Spinal cord (tissue), 10 donors: ENCODE data around the gene PRUNE2. TPM values are rescaled to one million over a fixed set of nuclear protein-coding genes. Genes with fewer than 3 reads are reported as not detected.

Experiments
- DNase-seq, 6 donors: peaks; one replicate each; pipeline versions ENCODE4 v3.0.0 to v3.0.0-alpha.2; 2013 to 2015; ENCODE audit warnings: low spot score in 6 of 6, low read depth in 4 of 6
- H3K27ac ChIP-seq: one replicate; pipeline ENCODE4 v1.5.1; 2013; ENCODE audit warnings: low read depth, low read length, control low read depth
- H3K27me3 ChIP-seq: one replicate; pipeline ENCODE4 v1.6.1; 2013; ENCODE audit warnings: low read length; ENCODE audit not compliant: control insufficient read depth, insufficient read depth
- H3K36me3 ChIP-seq: one replicate; pipeline ENCODE4 v1.6.1; 2013; ENCODE audit warnings: low read length; ENCODE audit not compliant: control insufficient read depth, insufficient read depth
- H3K4me1 ChIP-seq: one replicate; pipeline ENCODE4 v1.6.1; 2013; ENCODE audit warnings: low read length; ENCODE audit not compliant: control insufficient read depth, insufficient read depth
- H3K4me3 ChIP-seq: one replicate; pipeline ENCODE4 v1.5.1; 2013; ENCODE audit warnings: low read depth, low read length, control low read depth
- H3K9me3 ChIP-seq: one replicate; pipeline ENCODE4 v1.6.1; 2013; ENCODE audit warnings: low read length; ENCODE audit not compliant: control insufficient read depth, insufficient read depth
- WGBS: methylation state at CpG from one replicate; pipeline ENCODE4 v1.1.5; 2013; ENCODE audit warnings: missing lambda C conversion rate; ENCODE audit not compliant: insufficient coverage; 5-methylcytosine and 5-hydroxymethylcytosine counted together
- polyA plus RNA-seq, 2 donors: library from polyadenylated mRNA; unstranded; fragments of 120-200 nt; gene quantifications; one replicate each; pipeline ENCODE4 v1.2.1, GENCODE V29; 2013; ENCODE audit not compliant: insufficient read length in 2 of 2
- total RNA-seq, 2 donors: library from RNA; depleted of rRNA in 1 of 2; stranded (reverse); fragments of 120-200 nt in 1 of 2; fragments of >200 nt in 1 of 2; gene quantifications; one replicate each; pipeline versions ENCODE4 v1.2.3 to v1.2.4, GENCODE V29; 2013 to 2014
- donor health status: healthy.

PRUNE2 gene
- total and polyA plus RNA-seq, 4 donors = 19.7 to 166 (median 50.7) TPM

- Histone ChIP-seq H3K4me3 (no peak overlapping the region), H3K36me3 (no peaks in the 10 kb centered on the region), H3K4me1 (no peaks in the 10 kb centered on the region), H3K9me3 (no peaks in the 10 kb centered on the region), H3K27ac (no peak overlapping the region), H3K27me3 (no peaks in the 10 kb centered on the region)
- no peak for DNase-seq
- 87% methylated on average over 10 of the region's 11 CpGs for WGBS
Measured at GRCh38 chr9:76787677-76788076, 118.2 kb downstream of the PRUNE2 start.

GRCh38 chr9:76785501-76785900, 120.4 kb downstream of the PRUNE2 start:
- no peak overlapping the region for H3K27ac ChIP-seq
- no peaks in the 10 kb centered on the region for H3K4me1 ChIP-seq
- no peaks in the 10 kb centered on the region for H3K9me3 ChIP-seq
- DNase-seq = no peak
- no CpG with 5 or more reads among the region's 1 CpG for WGBS
- H3K27me3 ChIP-seq = no peaks in the 10 kb centered on the region
- H3K36me3 ChIP-seq = no peaks in the 10 kb centered on the region
- H3K4me3 ChIP-seq = no peak overlapping the region

GRCh38 chr9:76784881-76785280, 121.0 kb downstream of the PRUNE2 start:
- no peaks in the 10 kb centered on the region for H3K9me3 ChIP-seq
- no peaks in the 10 kb centered on the region for H3K27me3 ChIP-seq
- no peaks in the 10 kb centered on the region for H3K4me1 ChIP-seq
- H3K4me3 ChIP-seq = no peak overlapping the region
- H3K36me3 ChIP-seq = no peaks in the 10 kb centered on the region
- no peak overlapping the region for H3K27ac ChIP-seq
- DNase-seq = no peak

GRCh38 chr9:76772686-76773445, 133.0 kb downstream of the PRUNE2 start:
- Histone ChIP-seq H3K36me3 (no peaks in the 10 kb centered on the region), H3K4me3 (no peak overlapping the region), H3K9me3 (no peaks in the 10 kb centered on the region), H3K27me3 (no peaks in the 10 kb centered on the region), H3K4me1 (peaks cover 4% of the 10 kb centered on the region), H3K27ac (no peak overlapping the region)
- peak in 4 of 6 donors; percentile 7 to 56 (median 23) for DNase-seq
- 33% methylated on average over 2 of the region's 5 CpGs for WGBS

- Histone ChIP-seq H3K4me1 (no peaks in the 10 kb centered on the region), H3K4me3 (no peak overlapping the region), H3K36me3 (no peaks in the 10 kb centered on the region), H3K27me3 (no peaks in the 10 kb centered on the region), H3K27ac (no peak overlapping the region), H3K9me3 (no peaks in the 10 kb centered on the region)
- no peak for DNase-seq
- WGBS = no CpG with 5 or more reads among the region's 3 CpGs
Measured at GRCh38 chr9:76766126-76766525, 139.8 kb downstream of the PRUNE2 start.

- WGBS = 93% methylated on average over 4 of the region's 4 CpGs
- H3K4me1 ChIP-seq = no peaks in the 10 kb centered on the region
- DNase-seq = no peak
- no peaks in the 10 kb centered on the region for H3K27me3 ChIP-seq
- H3K27ac ChIP-seq = no peak within 1 kb of the TSS
- no peaks in the 10 kb centered on the region for H3K36me3 ChIP-seq
- H3K9me3 ChIP-seq = no peaks in the 10 kb centered on the region
- H3K4me3 ChIP-seq = no peak within 1 kb of the TSS
Measured at GRCh38 chr9:76764138-76764537, 141.8 kb downstream of the PRUNE2 start, which contains the start of gene PCA3. Gene PCA3 (plus strand): TSS chr9:76764438.

GRCh38 chr9:76761448-76761847, 144.5 kb downstream of the PRUNE2 start:
- no peaks in the 10 kb centered on the region for H3K36me3 ChIP-seq
- no peaks in the 10 kb centered on the region for H3K4me1 ChIP-seq
- no peaks in the 10 kb centered on the region for H3K27me3 ChIP-seq
- DNase-seq = peak in 2 of 6 donors; percentile 11 to 60
- H3K27ac ChIP-seq = no peak overlapping the region
- H3K9me3 ChIP-seq = no peaks in the 10 kb centered on the region
- no peak overlapping the region for H3K4me3 ChIP-seq
- no CpG with 5 or more reads among the region's 1 CpG for WGBS

- Histone ChIP-seq H3K9me3 (no peaks in the 10 kb centered on the region), H3K36me3 (no peaks in the 10 kb centered on the region), H3K4me1 (no peaks in the 10 kb centered on the region), H3K27me3 (no peaks in the 10 kb centered on the region), H3K4me3 (no peak overlapping the region), H3K27ac (no peak overlapping the region)
- 59% methylated on average over 6 of the region's 6 CpGs for WGBS
- DNase-seq = no peak
Measured at GRCh38 chr9:76759732-76760131, 146.2 kb downstream of the PRUNE2 start.

GRCh38 chr9:76758476-76758875, 147.4 kb downstream of the PRUNE2 start:
- H3K27ac ChIP-seq = no peak overlapping the region
- no peaks in the 10 kb centered on the region for H3K36me3 ChIP-seq
- H3K4me1 ChIP-seq = no peaks in the 10 kb centered on the region
- H3K4me3 ChIP-seq = no peak overlapping the region
- 100% methylated on average over 1 of the region's 4 CpGs for WGBS
- H3K9me3 ChIP-seq = no peaks in the 10 kb centered on the region
- no peak for DNase-seq
- no peaks in the 10 kb centered on the region for H3K27me3 ChIP-seq

- no peaks in the 10 kb centered on the region for H3K4me1 ChIP-seq
- DNase-seq = peak in 2 of 6 donors; percentile 9 to 81
- H3K27ac ChIP-seq = no peak overlapping the region
- no peak overlapping the region for H3K4me3 ChIP-seq
- 100% methylated on average over 1 of the region's 3 CpGs for WGBS
- no peaks in the 10 kb centered on the region for H3K36me3 ChIP-seq
- H3K27me3 ChIP-seq = no peaks in the 10 kb centered on the region
- no peaks in the 10 kb centered on the region for H3K9me3 ChIP-seq
Measured at GRCh38 chr9:76756941-76757673, 148.8 kb downstream of the PRUNE2 start.
